ENCODE measurements around the gene SYS1.

- TF ChIP-seq CTCF (conservative IDR thresholded peaks at IDR 0.05) (no peak), EZH2 (IDR thresholded peaks at IDR 0.05; ENCODE audit: low read depth) (no peak)
Observed at GRCh38 chr20:45367126-45367525, 4.2 kb downstream of the SYS1 start.
